K562 (cell line): ENCODE results near the gene SDC3. TPM values are rescaled to one million over a fixed set of nuclear protein-coding genes. Genes with fewer than 3 reads are reported as not detected.

Source experiments
- ASH1L ChIP-seq: fragments of 450-650 bp; IDR thresholded peaks from 2 replicates; pipeline ENCODE4 v1.6.1; 2018; ENCODE audit warnings: borderline replicate concordance, mild to moderate bottlenecking, low read depth; ENCODE audit not compliant: partially characterized antibody
- CBX2 ChIP-seq: fragments of 200-600 bp; sonication (generic); IDR thresholded peaks from one replicate; pipeline ENCODE4 v1.6.1; 2012; ENCODE audit warnings: mild to moderate bottlenecking, low read length, inconsistent platforms; ENCODE audit not compliant: insufficient read depth, poor library complexity, severe bottlenecking
- CEBPB ChIP-seq: fragments of 450-650 bp; IDR thresholded peaks from 2 replicates; pipeline ENCODE4 v1.6.1; 2016; ENCODE audit warnings: missing genetic modification characterization, missing compliant biosample characterization
- GABPA ChIP-seq: fragments of 200-800 bp; sonication (Bioruptor generic); conservative IDR thresholded peaks from 2 replicates; pipeline ENCODE4 v1.6.1; 2016; ENCODE audit warnings: low read depth, missing genetic modification characterization, missing compliant biosample characterization
- GATA2 ChIP-seq: sonication (generic); formaldehyde crosslinking; IDR thresholded peaks from 2 replicates; pipeline ENCODE4 v1.4.0; 2020; ENCODE audit warnings: mild to moderate bottlenecking, missing genetic modification reagents
- JUND ChIP-seq, 2 experiments: IDR thresholded peaks; 2 replicates in 1 of 2; 3 replicates in 1 of 2; pipeline ENCODE4 v1.6.1; 2011; ENCODE audit warnings: borderline replicate concordance in 2 of 2, low read depth in 2 of 2, low read length in 2 of 2, improper control_type of control experiment in 1 of 2, missing biosample characterization in 1 of 2, missing genetic modification characterization in 1 of 2, missing genetic modification reagents in 1 of 2
- NONO ChIP-seq, 2 experiments: fragments of 200-400 bp in 1 of 2; fragments of 450-650 bp in 1 of 2; formaldehyde crosslinking in 1 of 2; IDR thresholded peaks; 2 replicates each; pipeline ENCODE4 v1.6.1; 2017; ENCODE audit warnings: low read depth in 2 of 2, mild to moderate bottlenecking in 2 of 2, moderate library complexity in 2 of 2, low read length in 1 of 2
- NR0B1 ChIP-seq: fragments of 450-650 bp; IDR thresholded peaks from one replicate; pipeline ENCODE4 v1.6.1; 2018; ENCODE audit warnings: mild to moderate bottlenecking, moderate library complexity; ENCODE audit not compliant: partially characterized antibody
- NR1H2 ChIP-seq: sonication (generic); formaldehyde crosslinking; IDR thresholded peaks from 2 replicates; pipeline ENCODE4 v1.4.0; 2020; ENCODE audit warnings: mild to moderate bottlenecking, missing genetic modification reagents
- OTX1 ChIP-seq: fragments of 450-650 bp; formaldehyde crosslinking; IDR thresholded peaks from 2 replicates; pipeline ENCODE4 v1.4.0; 2022; ENCODE audit warnings: mild to moderate bottlenecking
- PHB ChIP-seq: fragments of 250-450 bp; sonication (Bioruptor Pico); IDR thresholded peaks from 2 replicates; pipeline ENCODE4 v1.5.0; 2021
- PHB2 ChIP-seq: fragments of 450-650 bp; IDR thresholded peaks from 2 replicates; pipeline ENCODE4 v1.6.1; 2017; ENCODE audit warnings: low read depth
- RAD21 ChIP-seq, 2 experiments: fragments of 250-450 bp in 1 of 2; fragments of 450-650 bp in 1 of 2; sonication (Bioruptor Pico) in 1 of 2; formaldehyde crosslinking in 1 of 2; IDR thresholded peaks in 1 of 2; conservative IDR thresholded peaks in 1 of 2; 2 replicates each; pipeline versions ENCODE4 v1.4.0 to v1.8.0; 2020 to 2022; ENCODE audit warnings: mild to moderate bottlenecking in 2 of 2, moderate library complexity in 1 of 2
- RBFOX2 ChIP-seq: fragments of 200-400 bp; formaldehyde crosslinking; IDR thresholded peaks from 2 replicates; pipeline ENCODE4 v1.6.1; 2017; ENCODE audit warnings: low read depth, mild to moderate bottlenecking, low read length, moderate library complexity
- RBM15 ChIP-seq: fragments of 200-400 bp; formaldehyde crosslinking; IDR thresholded peaks from 2 replicates; pipeline ENCODE4 v1.6.1; 2018; ENCODE audit warnings: mild to moderate bottlenecking, low read length, moderate library complexity; ENCODE audit not compliant: insufficient read depth
- SMC3 ChIP-seq: conservative IDR thresholded peaks from 2 replicates; pipeline ENCODE4 v1.6.1; 2011; ENCODE audit warnings: low read depth, low read length, improper control_type of control experiment; ENCODE audit not compliant: insufficient read depth
- TAL1 ChIP-seq: fragments of 450-650 bp; IDR thresholded peaks from 2 replicates; pipeline ENCODE4 v1.6.1; 2016; ENCODE audit warnings: mild to moderate bottlenecking
- TRIM28 ChIP-seq: fragments of 450-650 bp; IDR thresholded peaks from 2 replicates; pipeline ENCODE4 v1.6.1; 2017
- ZNF121 ChIP-seq: sonication (generic); formaldehyde crosslinking; conservative IDR thresholded peaks from 2 replicates; pipeline ENCODE4 v1.8.0; 2022; ENCODE audit warnings: missing genetic modification reagents
- ZNF436 ChIP-seq: fragments of 250-450, 450-650 bp; sonication (Bioruptor Pico); formaldehyde crosslinking; IDR thresholded peaks from 2 replicates; pipeline ENCODE4 v1.7.0; 2020; ENCODE audit warnings: mild to moderate bottlenecking
- polyA plus RNA-seq, 8 experiments: library from polyadenylated mRNA; depleted of rRNA in 4 of 8; stranded (reverse) in 5 of 8; unstranded in 3 of 8; fragments of >200 nt; fragmentation: Nextera tagmentation in 2 of 8; fragmentation: Illumina TruSeq in 1 of 8; extraction: Ambion mirVana in 2 of 8; extraction: Trizol in 1 of 8; gene quantifications; 2 replicates each; pipeline versions ENCODE4 v1.2.1 to v1.2.3, GENCODE V29; 2011 to 2014; ENCODE audit warnings: inconsistent platforms in 1 of 8, missing spikeins in 1 of 8
- total RNA-seq, 7 experiments: library from RNA; depleted of rRNA in 6 of 7; stranded (reverse); fragments of >200 nt in 6 of 7; fragmentation: Illumina TruSeq in 2 of 7; extraction: Trizol in 2 of 7; gene quantifications; 2 replicates each; pipeline versions ENCODE4 v1.2.1 to v1.2.3, GENCODE V29; 2011 to 2021; ENCODE audit warnings: low replicate concordance in 1 of 7
- TF ChIP-seq, protein P1 (sequence below): sonication (generic); formaldehyde crosslinking; IDR thresholded peaks from 2 replicates; pipeline ENCODE4 v1.8.0; 2022; ENCODE audit warnings: missing genetic modification reagents, mild to moderate bottlenecking, moderate library complexity, borderline replicate concordance
- TF ChIP-seq, protein P2 (sequence below): fragments of 250-450 bp; sonication (Bioruptor Pico); IDR thresholded peaks from 2 replicates; pipeline ENCODE4 v1.8.0; 2022; ENCODE audit warnings: moderate library complexity, mild to moderate bottlenecking, inconsistent platforms
- TF ChIP-seq, protein P3 (sequence below), 2 experiments: fragments of 200-800 bp in 1 of 2; sonication (Bioruptor generic) in 1 of 2; sonication (generic) in 1 of 2; formaldehyde crosslinking in 1 of 2; IDR thresholded peaks in 1 of 2; conservative IDR thresholded peaks in 1 of 2; 2 replicates each; pipeline versions ENCODE4 v1.5.0 to v1.6.1; 2016 to 2020; ENCODE audit warnings: missing compliant biosample characterization in 1 of 2, missing genetic modification characterization in 1 of 2, missing genetic modification reagents in 1 of 2

The SDC3 gene
- total and polyA plus RNA-seq, 9 of the 15 experiments (the other 6 are each of a cell fraction or from before 2014, with no cell fraction given) = 0.38 to 44.1 (median 12.1) TPM

- TF ChIP-seq GABPA (tag) (no peak), RBM15 (no peak), CEBPB (tag) (peak; percentile 40; the same call in 1 of the 2 replicates), RAD21 (CRISPR knock-in tag; conservative IDR thresholded peaks at IDR 0.05 in 1 of 2, IDR thresholded peaks at IDR 0.05 in 1 of 2) (no peak), NR0B1 (no peak), GATA2 (CRISPR knock-in tag) (peak; percentile 80), SMC3 (no peak), PHB2 (no peak), TRIM28 (no peak), ASH1L (no peak), RBFOX2 (no peak), ZNF436 (CRISPR knock-in tag) (no peak), ZNF121 (CRISPR knock-in tag) (no peak), TAL1 (no peak), OTX1 (CRISPR knock-in tag) (no peak), CBX2 (no peak), JUND (IDR thresholded peaks at IDR 0.05; ENCODE audit: borderline replicate concordance, low read depth, low read length) (peak; percentile 30; the same call in 1 of the 2 replicates), JUND (tag; IDR thresholded peaks at IDR 0.05; ENCODE audit: borderline replicate concordance, low read depth, low read length) (no peak; the same call in 2 of the 3 replicates), NR1H2 (no peak), NONO (IDR thresholded peaks at IDR 0.05; ENCODE audit: low read depth in 2 of 2, low read length in 1 of 2) (no peak), PHB (CRISPR knock-in tag) (no peak)
- TF ChIP-seq, protein P1, sequence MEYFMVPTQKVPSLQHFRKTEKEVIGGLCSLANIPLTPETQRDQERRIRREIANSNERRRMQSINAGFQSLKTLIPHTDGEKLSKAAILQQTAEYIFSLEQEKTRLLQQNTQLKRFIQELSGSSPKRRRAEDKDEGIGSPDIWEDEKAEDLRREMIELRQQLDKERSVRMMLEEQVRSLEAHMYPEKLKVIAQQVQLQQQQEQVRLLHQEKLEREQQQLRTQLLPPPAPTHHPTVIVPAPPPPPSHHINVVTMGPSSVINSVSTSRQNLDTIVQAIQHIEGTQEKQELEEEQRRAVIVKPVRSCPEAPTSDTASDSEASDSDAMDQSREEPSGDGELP = no peak
- TF ChIP-seq, protein P2, sequence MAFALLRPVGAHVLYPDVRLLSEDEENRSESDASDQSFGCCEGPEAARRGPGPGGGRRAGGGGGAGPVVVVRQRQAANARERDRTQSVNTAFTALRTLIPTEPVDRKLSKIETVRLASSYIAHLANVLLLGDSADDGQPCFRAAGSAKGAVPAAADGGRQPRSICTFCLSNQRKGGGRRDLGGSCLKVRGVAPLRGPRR (CRISPR knock-in tag) = no peak
- TF ChIP-seq, protein P3, sequence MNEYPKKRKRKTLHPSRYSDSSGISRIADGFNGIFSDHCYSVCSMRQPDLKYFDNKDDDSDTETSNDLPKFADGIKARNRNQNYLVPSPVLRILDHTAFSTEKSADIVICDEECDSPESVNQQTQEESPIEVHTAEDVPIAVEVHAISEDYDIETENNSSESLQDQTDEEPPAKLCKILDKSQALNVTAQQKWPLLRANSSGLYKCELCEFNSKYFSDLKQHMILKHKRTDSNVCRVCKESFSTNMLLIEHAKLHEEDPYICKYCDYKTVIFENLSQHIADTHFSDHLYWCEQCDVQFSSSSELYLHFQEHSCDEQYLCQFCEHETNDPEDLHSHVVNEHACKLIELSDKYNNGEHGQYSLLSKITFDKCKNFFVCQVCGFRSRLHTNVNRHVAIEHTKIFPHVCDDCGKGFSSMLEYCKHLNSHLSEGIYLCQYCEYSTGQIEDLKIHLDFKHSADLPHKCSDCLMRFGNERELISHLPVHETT (CRISPR knock-in tag; conservative IDR thresholded peaks at IDR 0.05 in 1 of 2, IDR thresholded peaks at IDR 0.05 in 1 of 2) = peak in 1 of 2 experiments; percentile 62; a peak in 1 of 4 replicates
These were observed 8.8 kb downstream of the SDC3 start (continued) for GRCh38 chr1:30899577-30900389.
